GM23248 (cell line): ENCODE results near the gene CORO2B. TPM values are rescaled to one million over a fixed set of nuclear protein-coding genes. Genes with fewer than 3 reads are reported as not detected.
A peak's percentile ranks its signal among the peaks of the same experiment; 100 is the strongest.

Experiments
- DNase-seq: peaks from one replicate; pipeline ENCODE4 v3.0.0-alpha.2; 2015
- H2AFZ ChIP-seq: fragments of 200-600 bp; sonication (generic); 2 replicates; pipeline ENCODE4 v1.6.1; 2016; ENCODE audit warnings: antibody characterized with exemption
- H3F3A ChIP-seq: fragments of 200-600 bp; sonication (generic); 2 replicates; pipeline ENCODE4 v1.6.1; 2016; ENCODE audit warnings: mild to moderate bottlenecking, antibody characterized with exemption, mixed run types; ENCODE audit not compliant: insufficient read depth
- H3K27ac ChIP-seq: fragments of 200-600 bp; sonication (generic); 2 replicates; pipeline ENCODE4 v1.5.1; 2016; ENCODE audit warnings: mild to moderate bottlenecking
- H3K27me3 ChIP-seq: fragments of 200-600 bp; sonication (generic); replicated peaks from 2 replicates; pipeline ENCODE4 v1.6.1; 2016; ENCODE audit warnings: mild to moderate bottlenecking; ENCODE audit not compliant: insufficient read depth
- H3K36me3 ChIP-seq: fragments of 200-600 bp; sonication (generic); 2 replicates; pipeline ENCODE4 v1.6.1; 2016; ENCODE audit warnings: low read depth, mild to moderate bottlenecking
- H3K4me1 ChIP-seq: fragments of 200-600 bp; sonication (generic); 2 replicates; pipeline ENCODE4 v1.6.1; 2016; ENCODE audit warnings: mild to moderate bottlenecking; ENCODE audit not compliant: insufficient read depth
- H3K4me2 ChIP-seq: fragments of 200-600 bp; sonication (generic); one replicate; pipeline ENCODE4 v1.6.1; 2016; ENCODE audit warnings: mild to moderate bottlenecking; ENCODE audit not compliant: unreplicated experiment
- H3K4me3 ChIP-seq: fragments of 200-600 bp; sonication (generic); 2 replicates; pipeline ENCODE4 v1.5.1; 2016; ENCODE audit warnings: mild to moderate bottlenecking
- H3K79me2 ChIP-seq: fragments of 200-600 bp; sonication (generic); 2 replicates; pipeline ENCODE4 v1.6.1; 2016; ENCODE audit warnings: mild to moderate bottlenecking; ENCODE audit not compliant: insufficient read depth
- H3K9ac ChIP-seq: fragments of 200-600 bp; sonication (generic); 2 replicates; pipeline ENCODE4 v1.6.1; 2016; ENCODE audit warnings: mild to moderate bottlenecking
- H3K9me2 ChIP-seq: fragments of 200-600 bp; sonication (generic); 2 replicates; pipeline ENCODE4 v1.6.1; 2016; ENCODE audit warnings: mixed run types, mild to moderate bottlenecking, moderate library complexity; ENCODE audit not compliant: insufficient read depth
- H3K9me3 ChIP-seq: fragments of 200-600 bp; sonication (generic); one replicate; pipeline ENCODE4 v1.6.1; 2017; ENCODE audit warnings: low read depth
- H4K20me1 ChIP-seq: fragments of 200-600 bp; sonication (generic); 2 replicates; pipeline ENCODE4 v1.6.0; 2016; ENCODE audit not compliant: insufficient read depth
- EZH2 ChIP-seq: fragments of 200-600 bp; sonication (generic); IDR thresholded peaks from 2 replicates; pipeline ENCODE4 v1.6.1; 2018; ENCODE audit warnings: antibody characterized with exemption, mild to moderate bottlenecking; ENCODE audit not compliant: insufficient read depth, poor library complexity, severe bottlenecking
- EZH2phosphoT487 ChIP-seq: fragments of 200-600 bp; sonication (generic); IDR thresholded peaks from 2 replicates; pipeline ENCODE4 v1.6.1; 2018; ENCODE audit warnings: antibody characterized with exemption, moderate library complexity, mild to moderate bottlenecking, low read depth; ENCODE audit not compliant: insufficient read depth
- WGBS, 2 experiments: methylation state at CpG; one replicate each; pipeline ENCODE4 v1.1.6; 2015 to 2017; ENCODE audit warnings: low lambda C conversion rate in 2 of 2, low coverage in 1 of 2; ENCODE audit errors: missing lambda C conversion rate in 2 of 2; 5-methylcytosine and 5-hydroxymethylcytosine counted together
- in situ Hi-C: fragments of 300-500 bp; cut with MboI; formaldehyde crosslinking; loops from 2 replicates; pipeline ENCODE4 v1.15.0; 2020
- polyA plus RNA-seq: library from polyadenylated mRNA; unstranded; fragments of >200 nt; fragmentation: Nextera tagmentation; extraction: Ambion mirVana; gene quantifications from 2 replicates; pipeline ENCODE4 v1.2.1, GENCODE V29; 2016
- total RNA-seq: library from RNA; depleted of rRNA; stranded (reverse); fragments of >200 nt; shearing (Covaris generic); gene quantifications from 2 replicates; pipeline ENCODE4 v1.2.3, GENCODE V29; 2014

The CORO2B gene
- total and polyA plus RNA-seq, 2 experiments from 2014 or later = 2.7 to 7.7 TPM

GRCh38 chr15:68584756-68585573 lies 6.2 kb downstream of the CORO2B start:
- Histone ChIP-seq H3K4me1 (peaks cover 56% of the 10 kb centered on the region), H3K4me3 (no peak overlapping the region), H3K9ac (no peak overlapping the region), H4K20me1 (no peaks in the 10 kb centered on the region), H3K36me3 (no peaks in the 10 kb centered on the region), H3F3A (peaks cover 48% of the 10 kb centered on the region), H3K27me3 (no peaks in the 10 kb centered on the region), H3K27ac (no peak overlapping the region), H3K9me3 (no peaks in the 10 kb centered on the region), H3K4me2 (peak overlapping the region; percentile 57), H2AFZ (no peak overlapping the region), H3K79me2 (peaks cover 13% of the 10 kb centered on the region), H3K9me2 (no peaks in the 10 kb centered on the region)
- DNase-seq = no peak
- in situ Hi-C loops = no loop called here
- TF ChIP-seq EZH2 (no peak), EZH2phosphoT487 (no peak)
- WGBS, 2 experiments = 60 to 64% methylated on average over 12 to 13 of the region's 13 CpGs

- 73 to 79% methylated on average over 8 of the region's 8 CpGs for WGBS, 2 experiments
- Histone ChIP-seq H3K9me3 (no peaks in the 10 kb centered on the region), H4K20me1 (no peaks in the 10 kb centered on the region), H3K9me2 (no peaks in the 10 kb centered on the region), H3K4me2 (peak overlapping the region; percentile 57), H3K27me3 (no peaks in the 10 kb centered on the region), H3K79me2 (peaks cover 20% of the 10 kb centered on the region), H3K9ac (no peak overlapping the region), H3K4me3 (no peak overlapping the region), H3K27ac (peak overlapping the region; percentile 50), H2AFZ (no peak overlapping the region), H3K4me1 (peaks cover 57% of the 10 kb centered on the region), H3F3A (peaks cover 48% of the 10 kb centered on the region), H3K36me3 (no peaks in the 10 kb centered on the region)
- DNase-seq = no peak
- TF ChIP-seq EZH2 = no peak
- no peak for TF ChIP-seq EZH2phosphoT487
- in situ Hi-C loops = no loop called here
These were observed 6.9 kb downstream of the CORO2B start for GRCh38 chr15:68585574-68586273.

GRCh38 chr15:68586274-68586961 lies 7.6 kb downstream of the CORO2B start:
- Histone ChIP-seq H3K4me3 (no peak overlapping the region), H3K36me3 (no peaks in the 10 kb centered on the region), H3K27me3 (no peaks in the 10 kb centered on the region), H3K4me2 (peak overlapping the region; percentile 57), H3K4me1 (peaks cover 64% of the 10 kb centered on the region), H3F3A (peaks cover 48% of the 10 kb centered on the region), H3K79me2 (peaks cover 27% of the 10 kb centered on the region), H3K27ac (peak overlapping the region; percentile 64), H2AFZ (no peak overlapping the region), H3K9me3 (no peaks in the 10 kb centered on the region), H3K9me2 (no peaks in the 10 kb centered on the region), H3K9ac (no peak overlapping the region), H4K20me1 (no peaks in the 10 kb centered on the region)
- no peak for TF ChIP-seq EZH2phosphoT487
- no peak for TF ChIP-seq EZH2
- WGBS, 2 experiments = 35 to 40% methylated on average over 8 of the region's 8 CpGs
- DNase-seq = peak; percentile 91
- in situ Hi-C loops = no loop called here

- TF ChIP-seq EZH2phosphoT487 (no peak), EZH2 (no peak)
- Histone ChIP-seq H2AFZ (peak overlapping the region; percentile 30; the same call in 1 of the 2 replicates), H4K20me1 (no peaks in the 10 kb centered on the region), H3F3A (peaks cover 48% of the 10 kb centered on the region), H3K9me3 (no peaks in the 10 kb centered on the region), H3K36me3 (no peaks in the 10 kb centered on the region), H3K9ac (peak overlapping the region; percentile 26), H3K4me1 (peaks cover 65% of the 10 kb centered on the region), H3K4me2 (peak overlapping the region; percentile 54), H3K9me2 (no peaks in the 10 kb centered on the region), H3K4me3 (0 out of 2 replicates have a peak overlapping the region, but pooled peaks have one; percentile 20), H3K27me3 (no peaks in the 10 kb centered on the region), H3K27ac (peak overlapping the region; percentile 64), H3K79me2 (peaks cover 41% of the 10 kb centered on the region)
- in situ Hi-C loops = no loop called here
- no peak for DNase-seq
- WGBS, 2 experiments = 66 to 76% methylated on average over 4 of the region's 4 CpGs
These were observed 9.1 kb downstream of the CORO2B start for GRCh38 chr15:68587769-68588385.
